OCI-LY3 (cell line): ENCODE measurements around the gene NPVF.

Experiments
- H2AFZ ChIP-seq: fragments of 200-600, 300-600 bp; shearing (Covaris generic); 2 replicates; pipeline ENCODE4 v1.6.0; 2014; ENCODE audit warnings: antibody characterized with exemption, low read depth, low read length
- H3K27ac ChIP-seq: fragments of 200-600, 300-600 bp; sonication (generic); 2 replicates; pipeline ENCODE4 v1.5.1; 2014; ENCODE audit warnings: mild to moderate bottlenecking, low read length, moderate library complexity, mixed read lengths
- H3K27me3 ChIP-seq: fragments of 200-600, 300-600 bp; sonication (generic); 2 replicates; pipeline ENCODE4 v1.6.1; 2014; ENCODE audit warnings: low read depth, low read length, mixed read lengths
- H3K36me3 ChIP-seq: fragments of 200-600, 300-600 bp; sonication (generic); replicated peaks from 2 replicates; pipeline ENCODE3; 2014; ENCODE audit warnings: low read depth, low read length, mixed read lengths
- H3K4me1 ChIP-seq: fragments of 300-600, 200-600 bp; sonication (generic); 2 replicates; pipeline ENCODE4 v1.6.1; 2014; ENCODE audit warnings: low read length, mixed read lengths
- H3K4me2 ChIP-seq: fragments of 200-600, 300-600 bp; sonication (generic); 2 replicates; pipeline ENCODE4 v1.6.1; 2014; ENCODE audit warnings: low read length, mixed read lengths
- H3K4me3 ChIP-seq: fragments of 300-600, 200-600 bp; sonication (generic); 2 replicates; pipeline ENCODE4 v1.5.1; 2014; ENCODE audit warnings: antibody characterized with exemption, mild to moderate bottlenecking, low read length, moderate library complexity
- H3K79me2 ChIP-seq: fragments of 300-600, 200-600 bp; shearing (Covaris generic); 2 replicates; pipeline ENCODE4 v1.6.1; 2014; ENCODE audit warnings: mild to moderate bottlenecking, low read length, mixed read lengths
- H3K9ac ChIP-seq: fragments of 300-600, 200-600 bp; shearing (Covaris generic); 2 replicates; pipeline ENCODE4 v1.6.0; 2014; ENCODE audit warnings: mild to moderate bottlenecking, low read length, moderate library complexity
- H3K9me3 ChIP-seq: fragments of 200-600, 300-600 bp; shearing (Covaris generic); 2 replicates; pipeline ENCODE4 v1.6.1; 2014; ENCODE audit warnings: low read length, mixed read lengths; ENCODE audit not compliant: insufficient read depth
- H4K20me1 ChIP-seq: fragments of 200-600, 300-600 bp; sonication (generic); 2 replicates; pipeline ENCODE4 v1.6.1; 2016; ENCODE audit warnings: low read length, mixed read lengths; ENCODE audit not compliant: insufficient read depth
- CTCF ChIP-seq: fragments of 200-600, 300-600 bp; sonication (generic); IDR thresholded peaks from 2 replicates; pipeline ENCODE4 v1.5.1; 2014; ENCODE audit warnings: antibody characterized with exemption, low read length, low read depth
- EZH2phosphoT487 ChIP-seq: fragments of 200-600 bp; shearing (Covaris generic); IDR thresholded peaks from 2 replicates; pipeline ENCODE4 v1.6.1; 2018; ENCODE audit warnings: antibody characterized with exemption, mixed run types, low read depth

NPVF gene

GRCh38 chr7:25240896-25241295 lies 12.6 kb upstream of the NPVF start:
- Histone ChIP-seq H3K36me3 (no peaks in the 10 kb centered on the region), H3K27ac (no peak overlapping the region), H3K4me1 (no peaks in the 10 kb centered on the region), H3K4me3 (no peak overlapping the region), H3K4me2 (no peak overlapping the region), H2AFZ (no peak overlapping the region), H3K79me2 (no peaks in the 10 kb centered on the region), H3K9me3 (no peaks in the 10 kb centered on the region), H3K9ac (no peak overlapping the region), H3K27me3 (0 out of 2 replicates have a peak, but pooled peaks cover 4% of the 10 kb centered on the region), H4K20me1 (no peaks in the 10 kb centered on the region)
- TF ChIP-seq EZH2phosphoT487, result no peak
- no peak for TF ChIP-seq CTCF

GRCh38 chr7:25240340-25240739 lies 12.1 kb upstream of the NPVF start:
- no peak overlapping the region for H3K27ac ChIP-seq
- no peaks in the 10 kb centered on the region for H3K36me3 ChIP-seq
- no peak overlapping the region for H3K9ac ChIP-seq
- TF ChIP-seq EZH2phosphoT487, result no peak
- no peak for TF ChIP-seq CTCF
- no peaks in the 10 kb centered on the region for H3K9me3 ChIP-seq
- no peak overlapping the region for H2AFZ ChIP-seq
- no peaks in the 10 kb centered on the region for H3K79me2 ChIP-seq
- H4K20me1 ChIP-seq, result no peaks in the 10 kb centered on the region
- H3K4me1 ChIP-seq, result no peaks in the 10 kb centered on the region
- H3K4me3 ChIP-seq, result no peak overlapping the region
- 0 out of 2 replicates have a peak, but pooled peaks cover 4% of the 10 kb centered on the region for H3K27me3 ChIP-seq
- no peak overlapping the region for H3K4me2 ChIP-seq

- no peak for TF ChIP-seq EZH2phosphoT487
- no peak for TF ChIP-seq CTCF
- no peaks in the 10 kb centered on the region for H3K4me1 ChIP-seq
- no peak overlapping the region for H3K9ac ChIP-seq
- no peak overlapping the region for H2AFZ ChIP-seq
- H3K9me3 ChIP-seq, result no peaks in the 10 kb centered on the region
- no peak overlapping the region for H3K4me3 ChIP-seq
- H3K27me3 ChIP-seq, result 0 out of 2 replicates have a peak, but pooled peaks cover 4% of the 10 kb centered on the region
- H4K20me1 ChIP-seq, result no peaks in the 10 kb centered on the region
- H3K27ac ChIP-seq, result no peak overlapping the region
- H3K79me2 ChIP-seq, result no peaks in the 10 kb centered on the region
- H3K4me2 ChIP-seq, result no peak overlapping the region
- no peaks in the 10 kb centered on the region for H3K36me3 ChIP-seq
Measured at GRCh38 chr7:25239888-25240287, 11.6 kb upstream of the NPVF start.

GRCh38 chr7:25238066-25238725 lies 9.9 kb upstream of the NPVF start:
- Histone ChIP-seq H3K27ac (no peak overlapping the region), H3K4me3 (no peak overlapping the region), H3K9me3 (no peaks in the 10 kb centered on the region), H3K4me2 (no peak overlapping the region), H3K79me2 (no peaks in the 10 kb centered on the region), H2AFZ (no peak overlapping the region), H3K9ac (no peak overlapping the region), H3K27me3 (0 out of 2 replicates have a peak, but pooled peaks cover 4% of the 10 kb centered on the region), H3K4me1 (no peaks in the 10 kb centered on the region), H4K20me1 (no peaks in the 10 kb centered on the region), H3K36me3 (no peaks in the 10 kb centered on the region)
- no peak for TF ChIP-seq EZH2phosphoT487
- no peak for TF ChIP-seq CTCF
